A549 (cell line): ENCODE data around the gene ACIN1. TPM values are rescaled to one million over a fixed set of nuclear protein-coding genes. Genes with fewer than 3 reads are reported as not detected.

Experiments
- ATAC-seq, 2 experiments: fragments of 200-7000 bp in 1 of 2; fragments of >200 bp in 1 of 2; cut with Nextera tagmentation in 1 of 2; cut with Tn5 transposase in 1 of 2; 3 replicates each; pipeline versions ENCODE4 v1.8.0 to v1.9.1; 2018 to 2020; ENCODE audit warnings: mild to moderate bottlenecking in 1 of 2, moderate library complexity in 1 of 2
- CTCF ChIA-PET: fragments of 300-600 bp; sonication (Branson Sonifier 250); formaldehyde crosslinking; extraction: SDS; loops from one replicate; lab custom pipeline; 2021; ENCODE audit warnings: antibody characterized with exemption, inconsistent platforms; lab: Yijun Ruan, JAX
- POLR2A ChIA-PET: fragments of 350-600 bp; formaldehyde crosslinking; extraction: SDS; loops from one replicate; lab custom pipeline; 2021; ENCODE audit warnings: antibody characterized with exemption, inconsistent platforms; lab: Yijun Ruan, JAX
- DNase-seq, 2 experiments: peaks; one replicate each; pipeline versions ENCODE4 v3.0.0 to v3.0.0-alpha.2; 2011 to 2016; ENCODE audit warnings: low read depth in 1 of 2, low spot score in 1 of 2
- FAIRE-seq: peaks from 2 replicates; lab custom pipeline; 2011; peaks lifted over from hg19 to GRCh38; lab: Jason Lieb, UNC
- H3K27ac ChIP-seq, 2 experiments: fragments of >200 bp; sonication (Bioruptor Twin); formaldehyde crosslinking; 3 replicates each; pipeline ENCODE4 v1.5.1; 2016 to 2017
- H3K4me1 ChIP-seq: fragments of >200 bp; sonication (Bioruptor Twin); formaldehyde crosslinking; 3 replicates; pipeline ENCODE4 v1.6.1; 2016
- H3K4me2 ChIP-seq: fragments of >200 bp; sonication (Bioruptor Twin); formaldehyde crosslinking; 3 replicates; pipeline ENCODE4 v1.6.1; 2016
- H3K4me3 ChIP-seq: fragments of >200 bp; sonication (Bioruptor Twin); formaldehyde crosslinking; 3 replicates; pipeline ENCODE4 v1.5.1; 2016
- H3K9me3 ChIP-seq: fragments of >200 bp; sonication (Bioruptor Twin); formaldehyde crosslinking; 3 replicates; pipeline ENCODE4 v1.6.1; 2016
- ATOH8 ChIP-seq: fragments of 250-450 bp; sonication (Bioruptor Pico); IDR thresholded peaks from 2 replicates; pipeline ENCODE4 v1.5.0; 2020; ENCODE audit warnings: low read depth, mild to moderate bottlenecking, moderate library complexity
- CBX2 ChIP-seq: fragments of 200-600 bp; sonication (generic); IDR thresholded peaks from 2 replicates; pipeline ENCODE4 v1.6.1; 2016; ENCODE audit warnings: low read depth, mild to moderate bottlenecking, borderline replicate concordance
- CEBPB ChIP-seq, 2 experiments: fragments of >200 bp in 1 of 2; sonication (Bioruptor Twin) in 1 of 2; formaldehyde crosslinking in 1 of 2; IDR thresholded peaks; 2 replicates each; pipeline ENCODE4 v1.6.1; 2012 to 2016
- CHD2 ChIP-seq: fragments of 150-350 bp; IDR thresholded peaks from 2 replicates; pipeline ENCODE4 v1.6.1; 2014; ENCODE audit warnings: low read length; ENCODE audit not compliant: partially characterized antibody
- CHD4 ChIP-seq: fragments of 200-600 bp; sonication (generic); IDR thresholded peaks from 2 replicates; pipeline ENCODE4 v1.6.1; 2016; ENCODE audit warnings: antibody characterized with exemption, mild to moderate bottlenecking, borderline replicate concordance
- E2F6 ChIP-seq: IDR thresholded peaks from 2 replicates; pipeline ENCODE4 v1.6.1; 2012; ENCODE audit warnings: low read depth, borderline replicate concordance
- ESRRA ChIP-seq: fragments of 150-350 bp; IDR thresholded peaks from 2 replicates; pipeline ENCODE4 v1.6.1; 2014; ENCODE audit warnings: mild to moderate bottlenecking, low read length, borderline replicate concordance
- FOSL2 ChIP-seq, 2 experiments: fragments of 450-650 bp in 1 of 2; fragments of >200 bp in 1 of 2; sonication (Bioruptor Twin) in 1 of 2; formaldehyde crosslinking; IDR thresholded peaks; 2 replicates each; pipeline versions ENCODE4 v1.5.0 to v1.6.1; 2016 to 2020; ENCODE audit warnings: mild to moderate bottlenecking in 1 of 2, moderate library complexity in 1 of 2
- FOXS1 ChIP-seq: fragments of 250-450 bp; sonication (Bioruptor Pico); IDR thresholded peaks from 2 replicates; pipeline ENCODE4 v1.5.0; 2020; ENCODE audit warnings: mild to moderate bottlenecking, moderate library complexity
- GATA3 ChIP-seq: IDR thresholded peaks from 2 replicates; pipeline ENCODE4 v1.6.1; 2012; ENCODE audit warnings: borderline replicate concordance
- HDAC2 ChIP-seq: fragments of 200-600 bp; sonication (generic); IDR thresholded peaks from 2 replicates; pipeline ENCODE4 v1.6.1; 2016
- HES2 ChIP-seq: fragments of >200 bp; sonication (Bioruptor Twin); formaldehyde crosslinking; IDR thresholded peaks from 2 replicates; pipeline ENCODE4 v1.6.1; 2016
- HMGXB4 ChIP-seq: fragments of 250-450 bp; sonication (Bioruptor Pico); IDR thresholded peaks from 2 replicates; pipeline ENCODE4 v1.5.0; 2021; ENCODE audit warnings: mild to moderate bottlenecking, moderate library complexity, borderline replicate concordance
- MAFK ChIP-seq: fragments of 450-650 bp; IDR thresholded peaks from 2 replicates; pipeline ENCODE4 v1.6.1; 2014; ENCODE audit not compliant: partially characterized antibody
- MAX ChIP-seq: IDR thresholded peaks from 2 replicates; pipeline ENCODE4 v1.6.1; 2012
- MYC ChIP-seq: IDR thresholded peaks from 2 replicates; pipeline ENCODE4 v1.6.1; 2012; ENCODE audit warnings: mild to moderate bottlenecking, inconsistent platforms, low read length, improper control_type of control experiment, borderline replicate concordance
- PHF8 ChIP-seq: fragments of 200-600 bp; sonication (generic); IDR thresholded peaks from 2 replicates; pipeline ENCODE4 v1.6.1; 2016; ENCODE audit warnings: low read depth, mild to moderate bottlenecking, antibody characterized with exemption, moderate library complexity, borderline replicate concordance
- POLR2AphosphoS2 ChIP-seq: conservative IDR thresholded peaks from 2 replicates; pipeline ENCODE4 v1.6.1; 2012; ENCODE audit warnings: low read length, improper control_type of control experiment, inconsistent platforms
- RAD21 ChIP-seq, 2 experiments: fragments of >200 bp in 1 of 2; sonication (Bioruptor Twin) in 1 of 2; formaldehyde crosslinking in 1 of 2; IDR thresholded peaks in 1 of 2; conservative IDR thresholded peaks in 1 of 2; 2 replicates in 1 of 2; 3 replicates in 1 of 2; pipeline ENCODE4 v1.6.1; 2012 to 2018; ENCODE audit warnings: inconsistent platforms in 1 of 2
- RARB ChIP-seq: fragments of 250-450 bp; sonication (Bioruptor Pico); IDR thresholded peaks from 2 replicates; pipeline ENCODE4 v1.8.0; 2021; ENCODE audit warnings: mild to moderate bottlenecking, moderate library complexity
- RCOR1 ChIP-seq: fragments of 150-350 bp; IDR thresholded peaks from 2 replicates; pipeline ENCODE4 v1.6.1; 2014; ENCODE audit warnings: antibody characterized with exemption, low read length, low read depth
- RFX5 ChIP-seq: fragments of 450-650 bp; IDR thresholded peaks from 2 replicates; pipeline ENCODE4 v1.7.1; 2014; ENCODE audit warnings: antibody characterized with exemption, mild to moderate bottlenecking, moderate library complexity
- TFCP2L1 ChIP-seq: fragments of 250-450 bp; sonication (Bioruptor Pico); IDR thresholded peaks from 2 replicates; pipeline ENCODE4 v1.5.0; 2021; ENCODE audit warnings: mild to moderate bottlenecking
- TP53 ChIP-seq: fragments of 250-450 bp; sonication (Bioruptor Pico); IDR thresholded peaks from 2 replicates; pipeline ENCODE4 v1.5.0; 2021; ENCODE audit warnings: mild to moderate bottlenecking, moderate library complexity
- ZFP36 ChIP-seq: fragments of 450-650 bp; IDR thresholded peaks from 2 replicates; pipeline ENCODE4 v1.6.1; 2014; ENCODE audit warnings: borderline replicate concordance; ENCODE audit not compliant: partially characterized antibody
- ZNF302 ChIP-seq: fragments of 250-450 bp; sonication (Bioruptor Pico); IDR thresholded peaks from 2 replicates; pipeline ENCODE4 v1.9.0; 2021; ENCODE audit warnings: inconsistent platforms, mild to moderate bottlenecking, moderate library complexity
- WGBS: methylation state at CpG from one replicate; pipeline ENCODE4 v1.1.6; 2017; ENCODE audit errors: missing lambda C conversion rate; 5-methylcytosine and 5-hydroxymethylcytosine counted together
- polyA plus RNA-seq, 4 experiments: library from polyadenylated mRNA; depleted of rRNA in 3 of 4; stranded (reverse); fragments of >200 nt; fragmentation: RNase III in 1 of 4; extraction: RNeasy Plus Mini Kit Qiagen cat#74134 plus additional on column Dnase treatment in 1 of 4; gene quantifications; 2 replicates in 3 of 4; 3 replicates in 1 of 4; pipeline ENCODE4 v1.2.3, GENCODE V29; 2011 to 2017

ACIN1 gene
- polyA plus RNA-seq, 2 of the 4 experiments (the other 2 are of a cell fraction): 140 to 147 TPM

GRCh38 chr14:23125933-23126524 is 31.1 kb upstream of the ACIN1 start (continued):
- no peak for TF ChIP-seq HMGXB4

GRCh38 chr14:23125011-23125410 is 30.1 kb upstream of the ACIN1 start:
- H3K4me2 ChIP-seq: no peak overlapping the region
- ChIA-PET POLR2A (no interaction called here), CTCF (interaction anchor here (0.9 to 24.2 kb wide), 4 partner anchors 54 to 255 kb away, joined by 3 to 848 read pairs (median 3); partner anchors contain the start of gene SLC7A8)
- 22% methylated on average over 3 of the region's 3 CpGs for WGBS
- H3K27ac ChIP-seq: no peak overlapping the region
- DNase-seq: no peak
- ATAC-seq: no peak
- no peak for TF ChIP-seq RARB (CRISPR knock-in tag)
- no peak for TF ChIP-seq RAD21 (conservative IDR thresholded peaks at IDR 0.05 in 1 of 2, IDR thresholded peaks at IDR 0.05 in 1 of 2)
- TF ChIP-seq TFCP2L1 (CRISPR knock-in tag): no peak
- no peak for TF ChIP-seq FOXS1 (CRISPR knock-in tag)
- no peak for TF ChIP-seq HES2
- TF ChIP-seq TP53 (CRISPR knock-in tag): no peak
- TF ChIP-seq FOSL2 (IDR thresholded peaks at IDR 0.05): no peak
- TF ChIP-seq FOSL2 (CRISPR knock-in tag; IDR thresholded peaks at IDR 0.05): no peak
- TF ChIP-seq PHF8: no peak
- TF ChIP-seq HDAC2: no peak
- TF ChIP-seq CBX2: no peak
- no peak for TF ChIP-seq MAX
- no peak for TF ChIP-seq MYC
- no peak for TF ChIP-seq ZFP36
- TF ChIP-seq E2F6: no peak
- TF ChIP-seq RFX5: no peak
- no peak for TF ChIP-seq ATOH8 (CRISPR knock-in tag)
- no peak overlapping the region for H3K4me3 ChIP-seq
- FAIRE-seq: no peak
- no peaks in the 10 kb centered on the region for H3K9me3 ChIP-seq
- H3K4me1 ChIP-seq: no peaks in the 10 kb centered on the region

- Histone ChIP-seq H3K27ac (no peak overlapping the region), H3K4me2 (no peak overlapping the region), H3K9me3 (no peaks in the 10 kb centered on the region), H3K4me1 (no peaks in the 10 kb centered on the region), H3K4me3 (no peak overlapping the region)
- ChIA-PET CTCF (interaction anchor here (0.9 to 24.2 kb wide), 5 partner anchors 48 to 255 kb away, joined by 3 to 848 read pairs (median 3); partner anchors contain the start of gene SLC7A8), POLR2A (no interaction called here)
- ATAC-seq (no peak), FAIRE-seq (no peak), DNase-seq (no peak)
- TF ChIP-seq CEBPB (IDR thresholded peaks at IDR 0.05): no peak
- TF ChIP-seq POLR2AphosphoS2: no peak
- TF ChIP-seq MAFK: no peak
- TF ChIP-seq TP53 (CRISPR knock-in tag): no peak
- TF ChIP-seq ZFP36: no peak
- no peak for TF ChIP-seq ESRRA
- no peak for TF ChIP-seq CHD4
- TF ChIP-seq GATA3: no peak
- no peak for TF ChIP-seq RCOR1
- TF ChIP-seq RARB (CRISPR knock-in tag): no peak
- no peak for TF ChIP-seq CHD2
- TF ChIP-seq ZNF302 (CRISPR knock-in tag): no peak
- no peak for TF ChIP-seq E2F6
- WGBS: 72% methylated on average over 13 of the region's 13 CpGs
These were observed 29.5 kb upstream of the ACIN1 start for GRCh38 chr14:23124337-23124954.
